ENCODE measurements around the gene DCAF15.
"Not testable (repeated sequence)": the region's sequence is repeated elsewhere in the genome, so short reads cannot be mapped to it uniquely, and the experiment has no call there.

The DCAF15 gene

GRCh38 chr19:13960863-13961784 lies 8.8 kb downstream of the DCAF15 start:
- DNase-seq, result no peak

DNA sequence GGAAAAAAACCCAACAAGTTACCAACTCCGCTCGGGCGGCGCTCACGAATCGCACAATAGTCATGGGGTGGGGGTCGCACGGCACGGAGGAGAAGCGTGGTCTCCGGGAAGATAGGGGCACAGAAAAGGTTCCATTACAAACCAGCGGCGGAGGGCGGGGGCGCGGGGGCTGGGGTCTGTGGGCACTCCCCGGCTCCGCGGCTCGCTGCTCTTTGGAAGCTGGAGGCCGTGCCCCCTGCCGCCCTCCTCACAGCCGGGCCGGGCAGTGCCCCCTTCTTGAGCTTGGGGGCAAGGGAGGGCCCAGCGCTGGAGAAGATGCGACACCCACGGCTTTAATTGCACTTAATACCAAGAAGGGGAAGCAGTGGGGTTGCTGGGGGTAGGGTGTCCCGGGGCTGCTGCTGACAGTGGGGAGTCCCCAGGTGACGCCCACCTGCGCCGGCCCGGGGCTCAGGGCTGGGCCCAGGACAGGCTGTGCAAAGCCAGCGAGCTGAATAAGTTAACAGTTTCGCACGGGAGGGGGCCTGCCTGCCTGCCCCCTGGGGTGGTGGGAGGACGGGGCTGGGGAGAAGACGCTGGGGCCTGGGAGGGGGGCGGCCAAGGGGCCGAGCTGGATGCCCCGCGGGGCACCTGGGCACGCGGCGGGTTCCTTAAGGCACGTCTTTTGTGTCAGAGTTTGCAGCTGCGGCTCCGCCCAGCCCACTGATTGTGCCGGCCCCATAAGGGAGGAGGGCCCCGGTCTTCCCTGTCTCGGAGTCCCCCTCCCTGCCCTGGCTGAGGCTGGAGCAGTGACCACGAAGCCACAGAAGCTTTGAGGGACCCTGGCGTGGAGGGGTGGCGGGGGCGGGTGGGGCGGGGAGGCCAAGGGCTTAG lies 9.8 kb downstream of the DCAF15 start:
- no peak for DNase-seq

DNA sequence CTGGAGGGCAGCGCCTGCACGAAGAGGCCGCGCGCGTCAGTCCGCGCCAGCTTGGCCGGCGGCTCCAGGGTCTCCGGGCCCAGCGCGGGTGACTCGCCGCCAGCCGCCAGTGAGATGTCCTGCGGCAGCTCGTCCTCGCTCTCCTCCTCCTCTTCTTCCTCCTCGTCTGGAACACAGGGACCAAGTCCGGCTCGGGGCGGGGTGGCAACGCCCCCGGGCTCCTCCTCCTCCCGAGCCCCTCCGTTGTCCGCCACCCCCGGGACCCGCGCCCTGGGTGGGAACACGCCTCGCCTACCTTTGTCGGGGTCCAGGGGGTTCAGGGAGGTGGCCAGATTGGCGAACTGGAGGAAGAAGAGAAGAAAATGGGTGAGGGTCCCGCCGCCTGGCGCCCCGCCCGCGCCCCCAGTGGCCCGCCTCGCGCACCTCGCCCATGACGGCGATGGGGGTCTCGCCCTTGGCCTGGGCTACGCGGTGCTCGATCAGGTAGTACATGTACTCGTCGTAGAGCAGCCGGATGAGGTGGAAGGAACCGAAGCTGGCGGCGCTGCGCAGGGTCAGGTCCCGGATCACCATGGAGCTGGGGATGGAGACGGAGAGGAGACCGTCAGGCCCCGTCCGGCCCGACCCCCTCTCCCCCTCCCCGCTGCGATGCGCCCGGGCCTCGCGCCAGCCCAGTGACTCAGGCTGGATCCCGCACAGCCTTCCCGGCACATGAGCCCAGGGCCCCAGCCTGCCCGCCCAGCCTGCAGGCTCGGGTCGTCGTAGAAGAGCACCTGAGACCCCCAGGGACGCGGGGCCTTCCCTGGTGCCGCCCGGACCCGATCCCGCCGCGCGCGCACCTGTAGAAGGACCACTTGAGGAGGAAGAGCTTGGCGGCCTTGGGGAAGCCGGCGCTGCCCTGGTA lies 10.6 kb downstream of the DCAF15 start:
- no peak for DNase-seq

DNA sequence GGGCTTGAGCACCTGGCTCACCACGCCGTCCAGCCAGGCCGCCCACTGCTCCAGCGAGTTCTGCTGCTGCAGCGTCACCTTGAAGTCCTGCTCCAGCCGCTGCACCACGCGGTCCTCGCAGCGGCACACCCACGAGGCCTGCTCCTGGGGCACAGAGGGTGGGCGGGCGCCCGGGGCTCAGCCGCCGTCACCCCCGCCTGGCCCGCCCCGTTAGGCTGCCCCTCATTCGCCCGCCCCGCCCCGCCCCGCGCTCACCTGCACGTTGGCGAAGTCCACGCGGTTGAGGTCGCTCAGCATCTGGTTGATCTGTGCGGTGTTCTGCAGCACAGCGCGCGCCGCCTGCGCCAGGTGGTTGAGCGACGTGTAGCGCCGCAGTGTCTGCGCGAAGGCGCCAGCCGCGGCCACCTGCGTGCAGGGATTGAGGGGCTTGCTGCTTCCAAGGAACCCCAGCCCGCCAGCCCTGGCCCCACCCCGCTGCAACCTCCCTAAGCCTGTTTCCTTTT lies 11.3 kb downstream of the DCAF15 start:
- DNase-seq, result no peak

GRCh38 chr19:13964776-13965175 lies 12.5 kb downstream of the DCAF15 start:
- DNase-seq, result no peak

DNA sequence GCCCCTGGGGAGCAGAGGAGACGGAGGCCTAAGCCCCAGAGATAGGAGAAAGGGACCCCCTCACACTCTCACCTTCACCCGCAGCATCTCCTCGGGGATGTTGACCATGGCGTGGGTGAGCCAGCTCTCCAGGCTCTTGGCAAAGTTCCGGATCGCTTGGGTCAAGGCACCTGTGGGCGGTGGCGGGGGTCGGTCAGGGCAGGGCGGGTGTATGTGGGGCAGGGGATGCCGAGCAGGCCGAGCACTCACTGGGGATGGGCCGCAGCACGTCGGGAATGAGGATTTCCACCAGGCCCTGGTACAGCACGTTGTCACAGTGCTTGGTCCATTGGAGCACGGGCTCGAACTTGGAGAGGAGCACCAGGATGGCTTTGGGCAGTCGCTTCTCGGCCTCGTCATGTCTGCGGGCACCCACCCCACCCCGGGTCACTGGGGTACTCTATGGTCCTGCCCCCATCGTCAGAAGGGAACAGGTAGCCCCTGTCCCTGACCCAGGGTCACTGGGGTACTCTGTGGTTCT lies 13.1 kb downstream of the DCAF15 start:
- no peak for DNase-seq

DNA sequence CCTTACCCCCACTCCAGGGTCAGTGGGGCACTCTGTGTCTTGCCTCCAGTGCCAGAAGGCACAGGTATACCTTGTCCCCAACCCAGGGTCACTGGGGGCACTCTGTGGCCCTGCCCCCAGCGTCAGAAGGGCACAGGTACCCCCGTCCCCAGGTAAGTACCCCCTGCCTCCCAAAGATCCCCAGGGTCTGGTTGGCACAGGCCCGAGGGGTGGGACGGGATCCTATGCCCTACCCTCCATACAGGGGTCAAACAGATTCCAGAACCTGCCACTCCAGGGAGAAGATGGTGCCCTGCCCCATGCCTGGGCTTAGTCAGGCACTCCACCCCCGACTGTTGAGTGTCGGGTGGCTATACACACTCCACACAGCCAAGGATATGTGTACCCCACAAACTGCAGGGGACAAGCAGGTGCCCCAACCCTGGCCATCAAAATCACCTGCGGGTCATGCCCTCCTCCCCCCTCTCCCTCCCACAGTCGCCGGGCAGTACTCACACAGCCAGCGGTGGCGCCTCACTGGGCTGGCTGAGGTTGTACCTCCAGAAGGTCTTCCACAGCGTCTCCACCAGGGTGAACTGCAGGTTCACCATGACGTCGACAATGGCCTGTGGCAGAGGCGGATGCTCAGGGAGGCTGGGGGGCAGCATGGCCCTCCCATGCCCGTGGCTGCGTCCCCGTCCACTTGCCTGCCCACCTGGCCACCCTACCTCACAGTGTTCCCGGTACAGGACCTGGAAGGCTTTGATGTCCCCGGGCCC lies 13.8 kb downstream of the DCAF15 start:
- DNase-seq, result no peak

DNA sequence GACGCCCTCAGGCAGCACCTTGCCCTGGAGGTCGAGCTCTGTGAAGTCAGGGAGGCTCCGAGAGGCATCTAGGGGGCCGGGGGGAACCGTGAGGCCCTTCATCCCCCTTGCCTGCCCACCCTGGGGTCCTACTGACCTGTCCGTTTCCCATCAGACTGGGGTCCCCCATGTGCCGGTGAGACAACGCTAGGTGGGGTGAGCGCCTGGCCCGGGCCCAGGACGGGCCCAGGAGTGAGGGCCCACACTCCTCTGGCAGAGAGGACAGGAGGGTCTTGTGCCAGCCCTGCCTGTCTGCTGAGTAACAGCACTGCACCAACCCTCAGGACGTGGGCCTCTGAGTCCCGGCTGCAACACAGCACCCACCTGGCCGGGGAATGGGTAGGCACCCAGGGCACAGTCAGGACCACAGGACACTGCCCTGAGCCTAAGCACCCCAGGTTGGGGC lies 14.4 kb downstream of the DCAF15 start:
- no peak for DNase-seq

DNA sequence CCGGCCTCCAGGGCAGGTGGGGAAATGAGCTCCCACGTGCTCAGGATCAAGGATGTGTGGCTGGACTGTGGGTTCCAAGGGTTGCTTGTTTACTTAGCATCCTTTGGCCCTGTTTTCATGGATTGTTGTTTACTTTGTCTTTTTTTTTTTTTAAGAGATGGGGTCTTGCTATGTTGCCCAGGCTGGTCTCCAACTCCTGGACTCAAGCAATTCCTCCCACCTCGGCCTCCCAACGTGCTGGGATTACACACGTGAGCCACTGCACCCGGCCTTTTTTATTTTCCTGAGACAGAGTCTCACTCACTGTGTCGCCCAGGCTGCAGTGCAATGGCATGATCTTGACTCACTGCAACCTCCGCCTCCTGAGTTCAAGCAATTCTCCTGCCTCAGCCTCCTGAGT lies 14.9 kb downstream of the DCAF15 start:
- DNase-seq, result not testable (repeated sequence)

DNA sequence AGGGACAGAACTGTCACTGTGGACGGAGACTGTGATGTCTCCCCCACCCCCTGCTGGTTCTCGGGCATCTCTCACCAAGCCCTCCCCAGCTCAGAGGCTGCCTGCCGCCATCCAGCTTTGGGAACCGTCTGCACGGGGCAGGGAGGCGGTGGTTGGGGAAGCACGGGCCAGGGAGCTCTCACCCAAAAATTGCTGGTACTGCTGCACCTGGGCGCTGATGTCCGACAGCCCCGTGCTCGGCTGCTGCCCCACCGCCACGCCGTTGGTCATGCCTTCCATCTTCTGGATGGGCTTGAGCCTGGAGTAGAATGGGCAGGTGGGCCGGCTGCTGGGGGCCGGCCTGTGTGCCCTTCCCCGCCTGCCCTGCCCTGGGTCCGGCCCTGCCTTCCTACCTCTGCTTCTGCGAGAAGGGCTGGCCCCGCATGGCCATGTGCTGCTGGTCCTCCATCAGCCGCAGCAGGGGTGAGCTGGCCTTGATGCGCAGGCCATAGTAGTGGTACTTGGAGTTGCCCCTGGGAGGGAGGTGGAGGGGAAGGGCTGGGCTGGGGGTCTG lies 16.1 kb downstream of the DCAF15 start:
- DNase-seq, result no peak

- DNase-seq, result no peak
Observed at GRCh38 chr19:13968999-13969398, 16.7 kb downstream of the DCAF15 start.

- no peak for DNase-seq
Observed at GRCh38 chr19:13969897-13970296, 17.6 kb downstream of the DCAF15 start.

GRCh38 chr19:13971868-13972267 lies 19.6 kb downstream of the DCAF15 start:
- DNase-seq, result not testable (repeated sequence)

GRCh38 chr19:13972368-13973155 lies 20.3 kb downstream of the DCAF15 start:
- DNase-seq, result no peak

DNA sequence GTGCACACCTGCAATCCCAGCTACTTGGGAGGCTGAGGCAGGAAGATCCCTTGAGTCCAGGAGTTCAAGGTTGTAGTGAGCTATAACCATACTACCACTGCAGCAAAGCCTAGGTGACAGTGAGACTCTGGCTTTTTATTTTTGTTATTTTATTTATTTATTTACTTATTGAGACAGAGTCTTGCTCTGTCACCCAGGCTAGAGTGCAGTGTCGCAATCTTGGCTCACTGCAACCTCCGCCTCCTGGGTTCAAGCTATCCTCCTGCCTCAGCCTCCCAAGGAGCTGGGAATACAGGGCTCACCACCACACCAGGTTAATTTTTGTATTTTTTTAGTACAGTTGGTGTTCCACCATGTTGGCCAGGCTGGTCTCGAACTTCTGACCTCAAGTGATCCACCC lies 21.2 kb downstream of the DCAF15 start:
- DNase-seq, result not testable (repeated sequence)

GRCh38 chr19:13974073-13974472 lies 21.8 kb downstream of the DCAF15 start:
- no peak for DNase-seq

DNA sequence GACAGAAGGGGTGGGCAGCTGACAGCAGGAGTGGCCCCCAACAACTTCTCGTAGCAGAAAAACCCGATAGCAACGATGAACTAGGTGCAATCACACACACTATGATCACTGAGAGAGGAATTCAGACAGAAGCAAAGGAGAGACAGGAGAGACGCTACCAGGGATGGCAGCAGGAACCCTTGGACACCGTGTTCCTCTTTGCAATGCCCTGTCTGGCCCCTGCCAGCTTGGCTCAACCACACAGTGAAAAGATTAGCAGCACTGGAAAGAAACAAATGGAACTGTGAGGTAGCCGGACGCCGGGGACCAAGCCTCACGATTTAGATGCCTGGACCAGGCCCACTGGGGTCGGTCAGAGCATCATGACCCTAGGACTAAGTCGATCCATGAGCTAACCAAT lies 23.6 kb downstream of the DCAF15 start:
- no peak for DNase-seq

- no peak for DNase-seq
Observed at GRCh38 chr19:13976446-13976845, 24.1 kb downstream of the DCAF15 start.

GRCh38 chr19:13977803-13978202 lies 25.5 kb downstream of the DCAF15 start:
- no peak for DNase-seq

Measured in activated T-cell treated with anti-CD3 and anti-CD28 coated beads, Interleukin-2, amount 50 U/mL, for 48 hours (primary cell).